GM18909 (cell line): ENCODE results near the gene RTL10.
"Not testable (repeated sequence)": the region's sequence is repeated elsewhere in the genome, so short reads cannot be mapped to it uniquely, and the experiment has no call there.

ENCODE experiments used
- ATAC-seq: cut with Tn5 transposase; IDR thresholded peaks from one replicate; pipeline ENCODE4 v1.9.1; 2021; ENCODE audit warnings: mild to moderate bottlenecking; ENCODE audit not compliant: unreplicated experiment, poor library complexity

Gene RTL10

GRCh38 chr22:19848298-19849224, 6.1 kb downstream of the RTL10 start:
- ATAC-seq: no peak

GRCh38 chr22:19847345-19847632, 7.4 kb downstream of the RTL10 start:
- no peak for ATAC-seq

- no peak for ATAC-seq
Observed at GRCh38 chr22:19846620-19847344, 7.9 kb downstream of the RTL10 start.

- ATAC-seq: no peak
Observed at GRCh38 chr22:19845054-19845722, 9.5 kb downstream of the RTL10 start.

- no peak for ATAC-seq
Observed at GRCh38 chr22:19844377-19845053, 10.2 kb downstream of the RTL10 start.

- ATAC-seq: no peak
Observed at GRCh38 chr22:19843857-19844376, 10.8 kb downstream of the RTL10 start.

GRCh38 chr22:19843107-19843856, 11.4 kb downstream of the RTL10 start:
- no peak for ATAC-seq

GRCh38 chr22:19842393-19843106, 12.1 kb downstream of the RTL10 start:
- no peak for ATAC-seq

- no peak for ATAC-seq
Observed at GRCh38 chr22:19841641-19842392, 12.9 kb downstream of the RTL10 start.

GRCh38 chr22:19840955-19841640, 13.6 kb downstream of the RTL10 start:
- ATAC-seq: no peak

GRCh38 chr22:19840059-19840458, 14.6 kb downstream of the RTL10 start:
- no peak for ATAC-seq

GRCh38 chr22:19837915-19838314, 16.8 kb downstream of the RTL10 start:
- ATAC-seq: no peak

GRCh38 chr22:19836512-19836911, 18.2 kb downstream of the RTL10 start:
- ATAC-seq: no peak

- no peak for ATAC-seq
Observed at GRCh38 chr22:19834599-19834998, 20.1 kb downstream of the RTL10 start.

- ATAC-seq: not testable (repeated sequence)
Observed at GRCh38 chr22:19833327-19833726, 21.3 kb downstream of the RTL10 start.

- no peak for ATAC-seq
Observed at GRCh38 chr22:19832476-19833108, 22.1 kb downstream of the RTL10 start.

GRCh38 chr22:19831979-19832378, 22.7 kb downstream of the RTL10 start:
- not testable (repeated sequence) for ATAC-seq
